ENCODE data around the gene APRT. TPM values are rescaled to one million over a fixed set of nuclear protein-coding genes. Genes with fewer than 3 reads are reported as not detected.

The APRT gene
- total RNA-seq, 1 donor = 73.8 TPM

- DNase-seq (ENCODE audit: low read depth) = no peak
- no peak for TF ChIP-seq CTCF (IDR thresholded peaks at IDR 0.05; ENCODE audit: insufficient read depth, low read length)
- no peak overlapping the region for H3K4me3 ChIP-seq (ENCODE audit: low read depth, low read length)
Observed at GRCh38 chr16:88778541-88779065, 33.1 kb downstream of the APRT start.

- TF ChIP-seq CTCF (IDR thresholded peaks at IDR 0.05; ENCODE audit: insufficient read depth, low read length) = no peak
- no peak overlapping the region for H3K4me3 ChIP-seq (ENCODE audit: low read depth, low read length)
- no peak for DNase-seq (ENCODE audit: low read depth)
Observed at GRCh38 chr16:88778271-88778525, 33.5 kb downstream of the APRT start.

GRCh38 chr16:88777471-88778270 lies 34.1 kb downstream of the APRT start:
- H3K4me3 ChIP-seq (ENCODE audit: low read depth, low read length) = no peak overlapping the region
- TF ChIP-seq CTCF (IDR thresholded peaks at IDR 0.05; ENCODE audit: insufficient read depth, low read length) = no peak
- DNase-seq (ENCODE audit: low read depth) = no peak

- DNase-seq (ENCODE audit: low read depth) = no peak
- no peak for TF ChIP-seq CTCF (IDR thresholded peaks at IDR 0.05; ENCODE audit: insufficient read depth, low read length)
- H3K4me3 ChIP-seq (ENCODE audit: low read depth, low read length) = no peak overlapping the region
Observed at GRCh38 chr16:88775825-88776224, 35.9 kb downstream of the APRT start.

GRCh38 chr16:88774544-88775393 lies 37.0 kb downstream of the APRT start:
- H3K4me3 ChIP-seq (ENCODE audit: low read depth, low read length) = no peak overlapping the region
- no peak for TF ChIP-seq CTCF (IDR thresholded peaks at IDR 0.05; ENCODE audit: insufficient read depth, low read length)
- no peak for DNase-seq (ENCODE audit: low read depth)

- H3K4me3 ChIP-seq (ENCODE audit: low read depth, low read length) = peak overlapping the region; percentile 25
- TF ChIP-seq CTCF (IDR thresholded peaks at IDR 0.05; ENCODE audit: insufficient read depth, low read length) = no peak
- DNase-seq (ENCODE audit: low read depth) = peak; percentile 63
Observed at GRCh38 chr16:88773812-88774291, 37.9 kb downstream of the APRT start.

Measured in fibroblast of the aortic adventitia (primary cell).